ENCODE measurements around the gene SERPING1.

DNA sequence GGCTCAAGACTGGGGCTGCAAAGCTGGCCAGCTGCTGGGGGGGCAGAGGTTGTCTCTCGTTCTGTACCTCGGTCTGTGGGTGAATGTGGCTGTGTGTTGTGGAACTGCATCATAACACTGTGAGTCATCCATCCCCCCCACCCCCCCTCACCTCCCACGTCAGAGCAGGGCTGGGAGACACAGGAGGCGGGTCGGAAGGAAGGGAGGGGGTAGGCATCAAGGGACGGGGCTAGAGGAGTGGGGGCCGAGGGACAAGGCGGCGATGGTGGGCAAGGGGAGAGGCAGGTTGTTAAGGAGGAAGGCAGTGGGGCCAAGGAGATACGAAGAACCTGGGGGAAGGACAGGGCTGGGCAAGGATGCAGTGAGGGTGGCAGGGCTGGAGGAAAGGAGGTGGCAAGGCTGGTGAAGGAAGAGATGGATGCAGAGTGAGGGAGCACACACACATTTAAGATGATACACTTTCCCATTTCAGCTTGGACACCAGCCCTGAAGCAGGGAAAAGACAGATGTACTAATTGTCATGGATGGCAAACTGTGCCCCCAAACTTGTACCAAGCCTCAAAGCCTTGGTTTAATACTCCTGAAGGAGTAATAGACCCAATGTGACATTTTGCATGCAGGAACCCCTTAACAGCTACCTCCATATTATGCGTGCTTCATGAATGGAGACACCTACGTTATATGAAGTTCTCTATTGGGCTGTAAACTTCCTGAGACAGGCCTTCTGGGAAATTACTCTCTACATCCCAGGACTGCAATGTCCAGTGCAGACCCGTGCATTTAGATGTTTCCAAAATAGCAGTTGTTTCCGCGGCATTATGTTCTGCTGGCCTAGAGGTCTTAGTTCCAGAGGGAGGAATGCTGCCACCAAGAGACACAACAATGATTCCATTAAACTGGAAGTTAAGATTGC lies 52.6 kb downstream of the SERPING1 start, which contains the start of gene YPEL4:
- TF ChIP-seq, protein P1, sequence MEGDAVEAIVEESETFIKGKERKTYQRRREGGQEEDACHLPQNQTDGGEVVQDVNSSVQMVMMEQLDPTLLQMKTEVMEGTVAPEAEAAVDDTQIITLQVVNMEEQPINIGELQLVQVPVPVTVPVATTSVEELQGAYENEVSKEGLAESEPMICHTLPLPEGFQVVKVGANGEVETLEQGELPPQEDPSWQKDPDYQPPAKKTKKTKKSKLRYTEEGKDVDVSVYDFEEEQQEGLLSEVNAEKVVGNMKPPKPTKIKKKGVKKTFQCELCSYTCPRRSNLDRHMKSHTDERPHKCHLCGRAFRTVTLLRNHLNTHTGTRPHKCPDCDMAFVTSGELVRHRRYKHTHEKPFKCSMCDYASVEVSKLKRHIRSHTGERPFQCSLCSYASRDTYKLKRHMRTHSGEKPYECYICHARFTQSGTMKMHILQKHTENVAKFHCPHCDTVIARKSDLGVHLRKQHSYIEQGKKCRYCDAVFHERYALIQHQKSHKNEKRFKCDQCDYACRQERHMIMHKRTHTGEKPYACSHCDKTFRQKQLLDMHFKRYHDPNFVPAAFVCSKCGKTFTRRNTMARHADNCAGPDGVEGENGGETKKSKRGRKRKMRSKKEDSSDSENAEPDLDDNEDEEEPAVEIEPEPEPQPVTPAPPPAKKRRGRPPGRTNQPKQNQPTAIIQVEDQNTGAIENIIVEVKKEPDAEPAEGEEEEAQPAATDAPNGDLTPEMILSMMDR (IDR thresholded peaks at IDR 0.05), result no peak
- no peak for TF ChIP-seq POLR2A (IDR thresholded peaks at IDR 0.05)

All from breast epithelium (tissue), 3 donors.